ELR (cell line): ENCODE data around the gene HRAS.

Experiments used
- DNase-seq: peaks from one replicate; pipeline ENCODE4 v3.0.0-alpha.2; 2015; ENCODE audit warnings: low read depth

The HRAS gene

GRCh38 chr11:494761-495536 lies 40.4 kb downstream of the HRAS start:
- no peak for DNase-seq

- DNase-seq, result no peak
These were observed 42.7 kb downstream of the HRAS start for GRCh38 chr11:492427-493226.

- DNase-seq, result no peak
These were observed 44.0 kb downstream of the HRAS start for GRCh38 chr11:491358-491757.

GRCh38 chr11:490930-491260 lies 44.5 kb downstream of the HRAS start:
- DNase-seq, result no peak

- DNase-seq, result no peak
These were observed 45.0 kb downstream of the HRAS start for GRCh38 chr11:490186-490929.

- DNase-seq, result no peak
These were observed 45.7 kb downstream of the HRAS start for GRCh38 chr11:489610-490185.

GRCh38 chr11:488992-489391 lies 46.4 kb downstream of the HRAS start:
- no peak for DNase-seq

GRCh38 chr11:488579-488978 lies 46.8 kb downstream of the HRAS start:
- no peak for DNase-seq

- no peak for DNase-seq
These were observed 47.3 kb downstream of the HRAS start for GRCh38 chr11:488062-488461.

GRCh38 chr11:487571-488021 lies 47.8 kb downstream of the HRAS start:
- no peak for DNase-seq

GRCh38 chr11:486189-486588 lies 49.2 kb downstream of the HRAS start:
- no peak for DNase-seq

- DNase-seq, result no peak
These were observed 50.8 kb downstream of the HRAS start for GRCh38 chr11:484616-485015.
